K562 (cell line): ENCODE data around the gene APLP1.

ENCODE experiments used
- HNRNPLL ChIP-seq: fragments of 200-400 bp; formaldehyde crosslinking; IDR thresholded peaks from 2 replicates; pipeline ENCODE4 v1.6.1; 2017; ENCODE audit warnings: low read length, low read depth, mild to moderate bottlenecking; ENCODE audit not compliant: poor library complexity, severe bottlenecking
- ZNF347 ChIP-seq: fragments of 450-650 bp; formaldehyde crosslinking; IDR thresholded peaks from 2 replicates; pipeline ENCODE4 v1.4.0; 2020; ENCODE audit warnings: low read depth, mild to moderate bottlenecking, moderate library complexity

DNA sequence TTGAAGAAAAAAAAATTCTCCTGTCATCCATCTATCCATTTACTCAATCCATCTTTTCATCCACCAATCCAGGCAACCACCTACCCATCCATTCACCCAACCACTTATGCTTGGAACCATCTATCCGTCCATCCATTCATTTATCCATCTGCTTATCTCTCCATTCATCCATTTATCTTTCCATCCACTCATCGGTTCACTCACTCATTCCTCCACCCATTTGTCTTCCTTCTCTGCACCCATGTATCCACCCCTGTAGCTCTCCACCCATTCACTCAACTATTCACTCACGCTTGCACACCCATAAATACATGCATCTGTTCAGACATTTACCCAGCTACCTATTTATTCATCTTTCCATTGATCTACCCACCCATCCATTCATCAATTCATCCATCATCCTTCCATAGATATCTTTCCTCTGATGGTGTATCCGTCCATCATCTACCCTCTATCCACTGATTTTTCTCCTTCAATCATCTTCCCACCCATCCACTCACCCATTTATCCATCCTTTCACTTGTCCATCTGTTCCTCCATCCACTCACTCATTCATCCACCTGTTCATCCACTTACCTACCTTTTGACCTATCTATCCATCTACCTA lies 25.6 kb upstream of the APLP1 start:
- TF ChIP-seq ZNF347 (CRISPR knock-in tag) (no peak), HNRNPLL (no peak)
